ENCODE data around the gene CGB5. TPM values are rescaled to one million over a fixed set of nuclear protein-coding genes. Genes with fewer than 3 reads are reported as not detected.
"Not testable (repeated sequence)": the region's sequence is repeated elsewhere in the genome, so short reads cannot be mapped to it uniquely, and the experiment has no call there.

CGB5 gene
- polyA plus RNA-seq, 1 donor: not detected

DNA sequence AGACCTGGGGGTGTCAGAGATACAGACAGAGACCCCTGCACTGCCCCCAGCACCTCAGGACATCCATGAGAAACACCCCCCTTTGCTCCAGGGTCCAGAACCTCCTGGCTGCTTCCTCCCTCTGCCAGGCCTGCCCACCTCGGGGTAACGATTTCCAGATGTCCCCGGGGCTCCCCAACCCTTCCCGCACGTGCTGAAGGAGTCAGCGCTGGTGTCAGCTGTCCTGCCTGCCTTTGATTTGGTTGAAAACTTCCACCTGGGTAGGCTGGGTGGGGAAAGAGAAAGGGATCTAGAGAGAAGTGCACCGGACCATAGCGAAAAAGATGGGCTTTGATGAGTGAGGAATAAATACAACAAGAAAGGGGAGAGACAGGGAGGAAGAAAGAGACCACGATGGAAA, 15.4 kb downstream of the CGB5 start:
- no peak for DNase-seq

DNA sequence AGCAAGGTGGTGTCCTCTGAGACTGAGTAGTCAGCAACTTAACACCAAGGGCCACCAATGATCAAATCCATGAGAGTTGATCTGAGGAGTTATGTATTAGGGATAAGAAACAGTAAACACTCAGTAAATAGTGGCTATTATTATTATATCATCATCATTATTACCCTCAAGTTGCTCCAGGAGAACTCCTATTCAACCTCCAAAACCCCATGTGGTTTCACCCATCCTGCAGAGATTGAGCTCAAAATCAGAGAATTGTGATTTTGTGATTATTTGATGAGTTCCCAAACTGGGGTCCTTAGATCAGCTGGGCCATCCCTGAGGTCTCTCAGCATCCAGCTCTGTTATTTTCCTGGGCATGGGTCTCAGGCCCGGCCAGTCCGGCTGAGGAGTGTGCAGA, 17.4 kb downstream of the CGB5 start:
- no peak for DNase-seq

DNA sequence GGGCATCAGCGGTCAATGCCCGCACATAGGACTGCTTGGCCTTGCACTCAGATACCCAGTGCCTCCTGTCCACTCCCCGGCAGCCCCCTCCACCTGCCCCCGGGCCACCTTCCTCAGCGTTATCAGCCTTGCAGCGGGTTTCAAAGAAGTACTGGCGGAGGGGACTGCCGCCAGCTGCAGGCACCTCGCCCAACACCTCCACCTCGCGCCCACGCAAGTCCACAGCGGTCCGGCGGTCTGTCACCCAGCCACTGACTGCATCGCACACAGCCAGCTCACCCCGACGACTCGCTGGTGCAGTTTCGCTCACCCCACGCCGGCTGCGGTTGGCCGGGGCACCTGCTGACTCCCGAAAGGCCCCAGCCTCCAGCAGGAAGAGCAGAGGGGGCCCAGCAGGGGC, 17.8 kb downstream of the CGB5 start:
- DNase-seq: no peak

DNA sequence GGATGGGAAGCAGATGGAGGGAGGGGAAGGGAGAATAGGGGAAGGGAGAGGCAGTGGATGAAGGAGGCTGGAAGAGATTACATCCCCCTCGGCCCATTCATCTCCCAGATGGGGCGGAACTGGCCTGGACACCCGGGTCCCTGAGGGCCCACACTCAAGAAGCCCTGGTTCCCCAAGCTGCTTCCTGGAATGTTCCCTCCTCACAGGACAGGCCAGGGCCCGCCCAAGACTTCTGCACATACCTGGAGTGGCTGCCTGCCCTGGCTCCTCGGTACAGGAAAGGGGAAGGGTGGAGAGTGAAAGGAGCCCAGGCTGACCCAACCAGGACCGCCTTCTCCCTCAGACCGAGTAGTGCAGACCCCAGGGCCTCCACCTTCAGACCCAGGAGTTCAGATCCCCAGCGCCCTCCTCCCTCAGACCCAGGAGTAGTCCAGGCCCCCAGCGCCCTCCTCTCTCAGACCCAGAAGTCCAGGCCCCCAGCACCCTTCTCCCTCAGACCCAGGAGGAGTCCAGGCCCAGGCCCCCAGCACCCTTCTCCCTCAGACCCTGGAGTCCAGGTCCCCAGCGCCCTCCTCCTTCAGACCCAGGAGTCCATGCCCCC, 20.5 kb downstream of the CGB5 start:
- no peak for DNase-seq

DNA sequence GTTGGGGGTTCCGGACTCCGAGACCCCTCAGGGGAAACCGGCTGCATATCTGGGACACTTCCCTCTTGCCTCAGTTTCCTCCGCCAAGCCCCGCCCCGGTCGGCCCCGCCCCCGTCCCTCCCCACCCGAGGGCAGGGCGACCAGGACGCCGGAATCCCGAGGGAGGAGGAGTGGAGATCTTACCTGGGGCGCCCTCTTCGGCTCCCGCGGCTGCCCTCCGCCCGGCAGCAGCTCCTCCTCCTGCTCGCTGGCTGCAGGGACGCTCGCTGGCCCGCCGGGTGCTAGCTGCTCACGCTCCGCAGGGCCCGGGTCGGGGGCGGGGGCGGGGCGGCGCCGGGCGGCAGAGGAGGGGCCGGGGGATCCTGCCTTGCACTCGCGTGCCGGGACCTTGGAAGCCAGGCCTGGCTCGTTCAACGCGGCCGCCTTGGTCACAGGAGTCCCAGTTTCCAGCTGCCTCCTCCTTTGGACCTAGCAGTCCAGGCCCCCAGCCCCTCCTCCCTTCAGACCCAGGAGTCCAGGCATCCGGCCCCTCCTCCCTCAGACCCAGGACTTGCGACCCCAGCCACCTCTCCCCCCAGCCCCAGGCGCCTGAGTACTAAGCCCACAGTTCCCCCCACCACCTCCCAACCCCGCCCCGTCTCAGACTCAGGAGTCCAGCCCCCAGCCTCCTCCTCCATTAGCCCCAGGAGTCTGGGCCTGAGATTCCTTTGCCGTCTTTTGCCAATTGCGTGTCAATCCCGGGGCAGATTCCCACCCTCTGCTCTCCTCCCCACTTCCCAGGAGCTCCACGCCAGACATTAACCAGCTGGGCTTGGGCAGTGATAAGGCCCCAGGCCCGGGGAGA, 21.3 kb downstream of the CGB5 start, which contains the start of gene NTF4:
Gene NTF4, minus strand, starts transcription at position 51 of the 844 bp plus-strand sequence. CDS start 2,821 bp downstream, outside the sequence.
- no peak for DNase-seq

DNA sequence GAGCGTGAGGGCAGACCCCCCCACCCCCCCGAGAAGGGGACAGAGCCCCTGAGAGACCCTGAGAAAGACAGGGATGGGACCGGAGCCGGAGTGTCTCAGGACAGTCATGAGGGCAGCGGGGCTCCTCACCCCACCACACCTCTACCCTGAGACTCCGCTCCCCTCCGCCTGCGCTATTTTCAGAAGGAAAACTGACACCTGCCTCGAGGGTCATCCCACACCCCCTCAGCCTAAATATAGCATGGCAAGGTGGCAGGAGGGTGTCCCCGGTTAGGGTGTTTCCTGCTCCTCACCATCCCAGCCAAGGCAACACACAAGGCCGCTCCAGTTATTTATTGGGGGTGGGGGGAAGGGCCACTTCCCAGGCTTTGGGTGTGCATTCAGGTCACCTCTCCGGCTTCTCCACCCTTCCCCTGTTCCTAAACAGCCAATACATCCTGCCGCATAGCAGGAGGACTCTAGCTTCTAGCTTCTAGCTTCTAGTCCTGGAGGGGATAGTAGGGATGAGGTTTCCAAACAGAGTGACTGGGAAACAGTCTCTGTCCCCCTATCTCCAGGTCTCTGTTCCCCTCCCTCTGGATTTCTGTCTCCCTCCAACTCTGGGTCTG, 22.4 kb downstream of the CGB5 start:
- no peak for DNase-seq

DNA sequence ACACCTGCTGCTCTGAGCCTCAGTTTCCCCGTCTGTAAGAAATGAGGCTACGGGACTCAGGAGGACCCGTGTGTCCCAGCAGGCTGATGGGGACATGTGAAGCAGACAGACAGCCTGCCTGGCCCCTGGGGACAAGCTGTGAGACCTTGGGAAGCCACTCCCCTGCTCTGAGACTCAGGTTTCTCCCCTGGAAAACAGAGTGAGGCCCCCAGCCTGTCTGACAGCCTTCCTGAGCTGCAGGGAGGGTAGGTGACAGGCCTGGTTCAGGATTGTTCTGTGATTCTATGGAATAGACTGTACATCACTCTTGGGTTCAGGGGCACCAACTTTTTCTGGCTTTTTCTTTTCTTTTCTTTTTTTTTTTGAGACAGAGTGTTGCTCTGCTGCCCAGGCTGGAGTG, 23.9 kb downstream of the CGB5 start:
- DNase-seq: no peak

DNA sequence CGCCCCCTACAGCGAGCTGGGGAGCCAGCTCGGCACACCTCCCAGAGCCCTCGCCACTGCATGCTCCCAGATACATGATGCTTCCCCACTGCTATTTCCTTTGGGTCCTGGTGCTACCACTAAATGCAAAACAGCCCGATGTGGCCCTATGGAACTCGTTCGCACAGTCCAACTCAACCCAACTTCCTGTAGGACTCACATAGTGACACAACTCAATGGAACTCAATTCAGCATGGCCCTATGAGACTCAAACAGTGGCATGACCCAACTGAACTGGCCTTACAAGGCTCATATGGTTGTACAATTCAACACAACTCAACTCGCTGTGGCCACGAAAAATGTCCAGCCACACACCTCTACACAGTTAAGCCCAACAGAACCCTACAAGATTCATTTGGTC, 25.4 kb downstream of the CGB5 start:
- DNase-seq: no peak

DNA sequence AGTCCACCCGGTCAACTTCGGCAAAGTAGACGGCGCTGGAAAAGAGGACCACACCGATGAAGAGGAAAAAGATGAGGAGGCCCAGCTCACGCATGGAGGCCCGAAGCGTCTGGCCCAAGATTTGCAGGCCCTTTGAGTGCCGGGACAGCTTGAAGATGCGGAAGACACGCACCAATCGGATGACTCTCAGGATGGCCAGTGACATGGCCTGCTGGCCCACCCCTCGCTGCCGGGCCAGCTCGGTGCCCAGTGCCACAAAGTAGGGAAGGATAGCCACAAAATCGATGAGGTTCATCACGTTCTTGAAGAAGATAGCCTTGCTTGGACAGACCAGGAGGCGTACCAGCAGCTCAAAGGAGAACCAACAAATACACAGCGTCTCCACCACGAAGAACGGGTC, 26.8 kb downstream of the CGB5 start:
- DNase-seq: no peak

DNA sequence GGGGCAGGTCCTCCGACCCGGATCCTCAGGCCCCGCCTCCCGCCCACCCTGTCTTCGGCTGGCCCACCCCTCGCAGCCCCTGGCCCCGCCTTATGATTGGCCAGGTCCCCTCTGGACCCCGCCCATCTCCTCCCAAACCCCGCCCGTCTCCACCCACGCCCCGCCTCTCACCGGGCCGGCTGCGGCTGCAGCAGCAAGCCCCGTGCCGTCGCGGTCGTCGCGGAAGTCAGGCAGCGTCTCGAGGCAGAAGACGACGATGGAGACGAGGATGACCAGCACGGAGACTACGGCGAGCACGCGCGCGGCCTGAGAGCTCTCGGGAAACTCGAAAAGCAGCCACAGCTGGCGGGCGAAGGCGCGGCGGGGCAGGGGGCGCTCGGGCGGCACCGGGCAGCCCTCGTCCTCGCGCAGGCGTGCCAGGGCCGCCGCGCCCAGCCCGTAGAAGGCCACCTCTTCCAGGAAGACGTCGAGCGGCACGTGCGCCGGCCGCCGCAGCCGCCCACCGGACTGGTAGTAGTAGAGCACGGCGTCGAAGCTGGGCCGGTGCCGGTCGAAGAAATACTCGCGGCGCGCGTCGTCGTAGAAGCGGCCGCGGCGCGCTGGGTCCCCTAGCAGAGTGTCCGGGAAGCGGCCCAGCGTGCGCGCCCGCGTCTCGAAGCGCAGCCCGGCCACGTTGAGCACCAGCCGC, 28.4 kb downstream of the CGB5 start:
- no peak for DNase-seq

DNA sequence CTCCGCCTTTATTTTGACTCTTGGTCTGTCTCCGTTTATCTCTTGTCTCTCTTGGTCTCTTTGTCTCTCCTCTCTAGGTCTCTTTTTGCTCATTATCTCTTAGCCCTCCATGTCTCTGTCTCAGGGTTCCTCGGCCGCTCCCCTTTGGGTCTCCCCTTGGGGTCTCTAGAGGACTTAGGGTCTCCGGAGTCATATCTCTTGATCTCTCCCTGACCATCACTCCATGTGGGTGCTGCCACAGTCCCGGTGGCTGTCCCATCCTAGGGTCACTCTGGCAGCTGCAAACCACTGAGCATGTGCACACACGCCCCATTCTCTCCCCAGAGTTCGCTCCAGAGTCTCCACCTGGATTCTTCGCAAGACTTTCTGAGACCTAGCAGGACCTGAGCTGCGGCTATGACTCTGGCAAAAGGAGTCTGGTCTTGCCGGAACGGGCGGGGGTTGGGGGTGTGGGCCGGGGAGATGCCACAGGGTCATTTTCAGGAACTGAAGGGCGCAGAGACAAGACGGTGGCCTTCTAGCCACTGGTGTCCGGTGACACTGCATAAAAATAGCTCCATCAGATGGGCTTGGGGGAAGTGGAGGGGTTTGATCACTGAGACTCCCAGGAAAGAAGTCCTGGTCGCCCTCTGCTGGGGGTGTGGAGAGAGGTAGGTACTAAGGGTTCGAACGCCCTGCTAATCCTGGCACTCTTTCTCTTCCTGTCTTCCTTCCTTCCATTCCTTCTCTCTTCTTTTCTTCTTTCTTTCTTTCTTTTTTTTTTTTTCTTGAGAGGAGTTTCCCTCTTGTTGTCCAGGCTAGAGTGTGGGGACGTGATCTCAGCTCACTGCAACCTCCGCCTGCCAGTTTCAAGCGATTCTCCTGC, 30.1 kb downstream of the CGB5 start:
- DNase-seq: no peak

DNA sequence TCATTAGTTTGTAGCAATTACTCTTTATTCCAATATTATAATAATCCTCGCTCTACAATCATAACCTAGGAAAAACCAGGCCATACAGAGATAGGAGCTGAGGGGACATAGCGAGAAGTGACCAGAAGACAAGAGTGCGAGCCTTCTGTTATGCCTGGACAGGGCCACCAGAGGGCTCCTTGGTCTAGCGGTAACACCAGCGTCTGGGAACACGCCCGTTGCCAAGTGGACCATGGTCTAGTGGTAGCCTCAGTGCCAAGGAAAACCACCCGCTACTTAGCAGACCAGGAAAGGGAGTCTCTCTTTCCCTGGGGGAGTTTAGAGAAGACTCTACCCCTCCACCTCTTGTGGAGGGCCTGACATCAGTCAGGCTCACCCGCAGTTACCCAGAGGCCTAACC, 31.2 kb downstream of the CGB5 start:
- not testable (repeated sequence) for DNase-seq

DNA sequence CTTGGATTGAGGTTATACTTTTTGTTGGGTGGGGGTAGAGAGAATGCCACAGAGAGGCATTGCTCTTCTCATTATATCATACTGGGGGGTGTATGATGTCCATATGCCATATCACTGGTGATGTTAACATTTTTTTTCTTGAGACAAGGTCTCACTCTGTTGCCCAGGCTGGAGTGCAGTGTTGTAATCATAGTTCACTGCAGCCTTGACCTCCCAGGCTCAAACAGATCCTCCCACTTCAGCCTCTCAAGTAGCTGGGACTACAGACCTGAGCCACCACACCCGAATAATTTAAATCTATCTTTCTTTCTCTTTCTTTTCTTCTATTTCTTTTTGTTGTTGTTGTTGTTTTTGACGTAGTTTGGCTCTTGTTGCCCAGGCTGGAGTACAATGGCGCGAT, 36.7 kb downstream of the CGB5 start:
- no peak for DNase-seq

DNA sequence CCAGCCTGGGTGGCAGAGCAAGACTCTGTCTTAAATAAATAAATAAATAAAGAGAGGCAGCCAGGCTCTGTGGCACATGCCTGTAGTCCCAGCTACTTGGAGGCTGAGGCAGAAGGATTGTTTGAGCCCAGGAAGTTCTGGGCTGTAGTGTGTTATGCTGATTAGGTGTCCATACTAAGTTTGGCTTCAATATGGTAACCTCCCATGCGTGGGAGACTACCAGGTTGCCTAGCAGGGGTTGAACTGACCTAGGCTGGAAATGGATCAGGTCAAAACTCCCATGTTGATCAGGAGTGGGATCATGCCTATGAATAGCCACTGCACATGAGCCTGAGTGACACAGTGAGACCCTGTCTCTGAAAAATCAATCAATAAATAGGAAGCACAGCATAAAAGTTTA, 37.6 kb downstream of the CGB5 start:
- DNase-seq: no peak

DNA sequence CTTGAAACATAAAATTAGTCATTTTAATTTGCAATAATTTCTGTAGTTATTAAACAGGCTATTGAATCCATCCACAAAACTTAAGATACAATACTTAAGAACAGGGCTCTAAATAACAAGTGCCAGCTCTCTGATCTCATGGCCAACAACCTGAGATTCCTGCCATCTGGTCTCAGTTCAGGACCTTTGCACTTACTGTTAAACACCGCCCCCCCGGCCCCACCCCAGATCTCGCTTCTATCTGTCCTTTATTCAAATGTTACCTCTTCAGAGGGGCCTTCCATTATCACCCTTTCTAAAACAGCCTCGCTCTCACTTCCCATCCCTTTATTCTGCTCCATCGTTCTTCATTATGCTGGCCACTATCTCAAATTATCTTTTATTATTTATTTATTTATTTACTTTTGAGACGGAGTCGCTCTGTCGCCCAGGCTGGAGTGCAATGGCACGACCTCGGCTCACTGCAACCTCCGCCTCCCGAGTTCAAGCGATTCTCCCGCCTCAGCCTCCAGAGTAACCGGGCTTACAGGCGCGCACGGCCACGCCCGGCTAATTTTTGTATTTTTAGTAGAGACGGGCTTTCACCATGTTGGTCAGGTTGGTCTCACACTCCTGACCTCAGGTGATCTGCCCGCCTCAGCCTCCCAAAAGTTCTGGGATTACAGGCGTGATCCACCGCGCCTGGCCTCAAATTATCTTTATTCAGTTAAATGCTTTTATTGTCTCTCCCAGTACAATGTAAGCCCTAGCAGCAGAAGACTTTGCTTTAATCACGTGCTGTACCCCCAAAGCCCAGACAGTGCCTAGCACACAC, 40.8 kb downstream of the CGB5 start:
- DNase-seq: no peak

DNA sequence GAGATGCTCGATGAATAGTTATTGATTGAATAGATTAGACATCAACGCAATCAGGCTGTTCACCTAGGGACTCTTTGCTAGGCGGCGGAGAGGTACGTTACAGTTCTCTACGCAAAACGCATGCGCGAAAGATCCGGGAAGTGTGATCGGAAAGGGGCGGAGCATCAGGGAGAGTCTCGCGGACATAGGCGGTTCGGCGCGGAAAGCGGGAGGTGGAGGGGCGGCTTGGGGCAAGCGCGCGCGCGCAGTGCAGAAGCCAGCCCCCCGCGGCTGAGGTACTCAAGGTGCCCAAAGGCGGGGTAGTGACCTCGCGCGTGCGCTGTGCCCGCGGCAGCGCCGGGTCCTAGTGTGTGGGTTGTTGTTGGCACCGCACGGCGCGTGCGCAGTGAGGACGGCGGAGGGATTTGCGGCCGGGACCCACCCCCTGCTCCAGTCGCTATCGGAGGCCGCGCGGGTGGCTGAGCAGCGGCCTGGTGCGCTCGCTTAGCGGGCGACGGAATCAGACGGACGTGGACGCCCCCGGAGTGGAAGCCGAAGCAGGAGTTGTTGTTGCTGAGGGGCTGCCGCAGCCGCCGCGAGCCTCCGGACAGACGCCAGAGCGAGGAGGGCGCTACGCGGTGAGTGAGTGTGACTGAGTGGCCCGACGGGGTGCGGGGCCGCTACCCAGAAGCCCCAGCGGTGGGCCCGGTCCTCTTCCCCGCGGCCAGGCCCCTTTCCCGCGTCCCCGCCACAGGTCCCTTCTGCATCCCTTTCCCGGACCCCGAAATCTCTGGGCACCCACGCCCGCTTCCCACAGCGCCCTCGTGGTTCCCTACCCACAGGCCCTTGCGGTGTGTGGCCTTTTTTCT, 41.6 kb downstream of the CGB5 start, which contains the start of gene SNRNP70:
Gene SNRNP70, plus strand, starts transcription at position 432 of the 848 bp plus-strand sequence. CDS start 964 bp downstream, outside the sequence.
- peak; percentile 100 for DNase-seq

DNA sequence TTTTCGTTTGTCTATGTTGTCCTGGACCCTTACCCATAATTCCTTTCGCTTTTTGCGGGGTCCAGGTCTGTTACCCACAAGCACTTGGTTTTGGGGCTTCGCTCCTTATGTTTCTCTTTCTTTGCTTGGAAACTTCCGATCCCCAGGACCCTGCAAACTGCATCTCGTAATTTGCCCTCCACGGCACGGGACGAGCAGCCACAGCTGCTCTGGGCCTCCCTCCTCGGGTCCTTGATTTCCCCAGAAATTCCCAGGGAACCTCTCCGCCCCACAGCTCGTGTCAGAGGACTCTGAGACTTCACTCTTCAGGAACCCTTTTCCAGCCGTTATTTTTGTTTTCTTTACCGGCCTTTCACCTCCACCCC, 42.2 kb downstream of the CGB5 start:
- no peak for DNase-seq

DNA sequence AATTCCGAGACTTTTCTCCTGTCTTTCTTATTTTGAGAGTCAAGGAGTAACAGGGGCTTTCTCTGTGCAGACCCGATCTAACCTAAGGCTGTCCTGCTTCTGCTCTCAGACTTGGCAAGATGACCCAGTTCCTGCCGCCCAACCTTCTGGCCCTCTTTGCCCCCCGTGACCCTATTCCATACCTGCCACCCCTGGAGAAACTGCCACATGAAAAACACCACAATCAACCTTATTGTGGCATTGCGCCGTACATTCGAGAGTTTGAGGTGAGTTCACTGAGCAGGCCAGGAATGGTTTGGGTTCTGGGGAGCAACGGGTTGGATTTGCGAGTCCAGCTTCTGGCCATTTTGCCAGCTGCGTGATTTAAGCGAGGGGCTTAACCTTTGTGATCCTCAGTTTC, 42.6 kb downstream of the CGB5 start:
- no peak for DNase-seq

DNA sequence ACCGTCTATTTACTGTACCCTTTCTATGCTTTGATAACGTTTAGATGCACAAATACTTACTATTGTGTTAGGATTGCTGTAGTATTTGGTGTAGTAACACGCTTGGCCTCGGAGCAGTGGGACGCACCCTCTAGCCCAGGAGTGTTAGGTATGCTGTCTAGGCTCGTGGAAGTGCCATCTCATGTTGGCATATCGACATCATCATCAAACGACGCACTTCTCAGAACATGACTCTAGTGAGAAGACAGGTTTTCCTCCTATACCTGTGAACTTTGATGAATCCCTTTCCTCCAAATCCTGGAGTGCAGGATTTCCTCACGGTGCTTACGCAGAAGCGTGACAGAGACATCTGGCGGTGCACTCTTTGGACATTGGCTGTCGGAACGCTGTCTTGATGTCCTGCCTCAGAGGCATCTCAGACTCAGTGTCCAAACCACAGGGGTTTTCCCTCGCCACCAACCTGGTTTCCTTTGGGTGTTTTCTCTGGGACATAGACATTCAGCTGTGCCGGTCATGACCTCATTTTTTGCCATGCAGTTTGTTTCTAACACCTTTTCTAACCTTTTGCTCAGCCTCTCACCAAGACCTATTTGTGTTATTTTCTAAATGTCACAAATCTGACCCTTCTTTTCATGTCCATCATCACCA, 47.9 kb downstream of the CGB5 start:
- DNase-seq: no peak

DNA sequence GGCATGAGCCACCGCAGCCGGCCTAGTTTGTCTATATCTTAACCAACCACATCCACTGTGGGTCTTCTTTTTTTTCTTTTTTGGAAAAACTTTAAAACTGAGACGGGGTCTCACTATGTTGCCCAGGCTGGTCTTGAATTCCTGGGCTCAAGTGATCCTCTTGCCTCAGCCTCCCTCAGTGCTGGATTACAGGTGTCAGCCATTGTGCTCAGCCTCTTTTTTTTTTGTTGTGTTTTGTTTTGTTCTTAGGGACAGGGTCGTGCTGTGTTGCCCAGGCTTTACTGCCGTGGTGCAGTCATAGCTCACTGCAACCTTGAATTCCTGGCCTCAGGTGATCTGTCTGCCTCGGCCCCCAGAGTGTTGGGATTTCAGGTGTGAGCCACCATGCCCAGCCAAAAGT, 49.0 kb downstream of the CGB5 start:
- DNase-seq: no peak

All from hindlimb muscle (tissue), 1 donor.